GM18508 (cell line): ENCODE data around the gene ZNF345.

ENCODE experiments used
- ATAC-seq: cut with Tn5 transposase; IDR thresholded peaks from one replicate; pipeline ENCODE4 v1.9.1; 2021; ENCODE audit warnings: moderate number of reproducible peaks; ENCODE audit not compliant: insufficient read depth, unreplicated experiment

The ZNF345 gene

GRCh38 chr19:36915992-36916830, 65.5 kb downstream of the ZNF345 start, which contains the start of the genes ZNF568 and ZNF829:
ZNF568 (plus strand) TSS chr19:36916332; CDS start chr19:36922771, 6,439 bp downstream.
ZNF829 (minus strand) TSS chr19:36916291; CDS start chr19:36915167, 1,124 bp downstream.
- ATAC-seq, result peak; percentile 87

DNA sequence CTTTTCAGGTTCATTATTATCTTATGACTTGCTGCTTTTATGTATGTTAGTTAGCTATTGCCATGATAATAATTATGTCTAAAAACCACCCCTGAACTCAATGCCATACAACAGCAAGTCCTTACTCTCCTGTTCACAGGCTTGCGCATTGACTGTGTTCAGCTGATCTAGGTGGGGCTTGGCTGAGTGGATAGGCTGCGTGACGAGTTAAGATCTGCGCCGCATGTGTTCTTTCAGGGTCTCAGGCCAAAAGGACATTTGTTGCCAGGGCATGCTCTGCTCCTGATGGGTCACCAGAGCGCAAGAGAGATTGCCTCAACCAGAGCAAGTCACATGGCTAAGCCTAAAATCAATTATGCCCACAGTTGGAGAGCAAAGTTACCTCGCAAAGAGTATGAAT, 66.3 kb downstream of the ZNF345 start:
- ATAC-seq, result no peak

DNA sequence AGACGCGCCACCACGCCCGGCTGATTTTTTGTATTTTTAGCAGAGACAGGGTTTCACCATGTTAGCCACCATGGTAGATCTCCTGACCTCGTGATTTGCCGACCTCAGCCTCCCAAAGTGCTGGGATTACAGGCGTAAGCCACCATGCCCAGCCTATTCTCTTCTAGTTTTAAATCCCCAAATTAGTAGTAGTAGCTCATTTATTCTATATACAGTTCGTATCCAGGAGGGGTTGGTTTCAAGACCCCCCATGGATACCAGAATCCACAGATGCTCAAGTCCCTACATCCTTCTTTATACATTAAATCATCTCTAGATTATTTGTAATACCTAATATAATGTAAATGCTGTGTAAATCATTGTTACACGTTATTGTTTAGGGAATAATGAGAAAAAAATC, 67.4 kb downstream of the ZNF345 start:
- no peak for ATAC-seq
